ENCODE data around the gene NUDT3.
"Not testable (repeated sequence)": the region's sequence is repeated elsewhere in the genome, so short reads cannot be mapped to it uniquely, and the experiment has no call there.

The NUDT3 gene

DNA sequence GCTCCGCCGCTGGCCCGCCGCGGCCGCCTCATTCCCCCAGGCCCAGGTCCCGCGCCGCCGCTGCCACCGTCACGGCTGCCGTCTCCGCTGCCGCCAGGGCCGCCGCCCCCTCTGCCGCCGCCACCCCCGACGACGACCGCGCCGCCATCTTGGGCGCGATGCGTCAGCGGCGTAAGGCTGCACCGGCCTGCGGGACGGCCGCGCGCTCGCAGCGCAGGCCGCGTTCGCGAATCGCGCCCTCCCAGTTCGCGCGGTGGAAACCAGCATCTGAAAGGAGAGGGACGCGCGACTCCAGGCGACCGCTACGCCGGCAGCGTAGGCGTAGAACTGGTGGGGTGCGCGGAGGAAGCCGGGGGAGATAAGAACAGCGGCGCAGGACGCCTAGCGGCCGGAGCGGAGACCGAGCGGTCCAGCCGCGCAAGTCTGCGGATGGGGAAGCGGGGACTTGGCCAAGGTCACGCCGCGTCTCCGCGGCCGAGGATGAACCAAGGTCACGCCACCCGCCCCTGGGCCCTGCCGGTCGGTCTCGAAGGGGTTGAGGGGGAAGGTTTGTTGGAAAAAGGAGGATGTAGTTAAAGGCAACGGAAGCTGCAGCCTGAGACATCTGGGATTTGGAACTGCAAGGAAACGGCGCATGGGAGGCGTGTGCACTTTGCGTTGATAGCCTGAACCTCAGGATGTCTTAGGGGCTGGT lies at the start of gene NUDT3:
Gene NUDT3 (minus strand): TSS at position 173 of the 694 bp plus-strand sequence. CDS start 307 bp downstream, outside the sequence.
- DNase-seq (ENCODE audit: low spot score) = peak; percentile 86

DNA sequence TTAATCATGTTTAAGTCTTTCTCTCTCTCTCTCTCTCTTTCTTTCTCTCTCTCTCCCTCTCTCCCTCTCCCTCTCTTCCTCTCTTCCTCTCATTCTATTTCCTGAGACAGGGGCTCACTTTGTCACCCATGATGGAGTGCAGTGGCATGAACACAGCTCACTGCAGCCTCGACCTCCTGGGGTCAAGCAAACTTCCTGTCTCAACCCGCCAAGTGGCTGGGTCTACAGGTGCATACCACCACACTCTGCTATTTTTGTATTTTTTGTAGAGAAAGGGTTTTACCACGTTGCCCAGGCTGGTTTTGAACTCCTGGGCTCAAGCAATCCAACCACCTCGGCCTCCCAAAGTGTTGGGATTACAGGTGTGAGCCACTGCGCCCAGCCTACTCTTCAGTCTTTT lies 49.1 kb upstream of the NUDT3 start:
- DNase-seq (ENCODE audit: low spot score) = no peak

DNA sequence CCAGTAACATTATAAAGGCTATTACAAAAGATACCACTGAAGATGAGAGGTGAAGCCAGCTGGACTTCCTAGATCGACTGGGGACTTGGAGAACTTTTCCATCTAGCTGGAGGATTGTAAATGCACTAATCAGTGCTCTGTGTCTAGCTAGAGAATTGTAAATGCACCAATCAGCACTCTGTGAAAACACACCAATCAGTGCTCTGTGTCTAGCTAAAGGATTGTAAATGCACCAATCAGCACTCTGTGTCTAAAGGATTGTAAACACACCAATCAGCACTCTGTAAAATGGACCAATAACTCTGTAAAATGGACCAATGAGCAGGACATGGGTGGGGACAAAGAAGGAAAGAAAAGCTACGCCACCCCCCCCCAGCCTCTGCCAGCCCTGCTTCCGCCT lies 47.0 kb upstream of the NUDT3 start:
- DNase-seq (ENCODE audit: low spot score) = no peak

DNA sequence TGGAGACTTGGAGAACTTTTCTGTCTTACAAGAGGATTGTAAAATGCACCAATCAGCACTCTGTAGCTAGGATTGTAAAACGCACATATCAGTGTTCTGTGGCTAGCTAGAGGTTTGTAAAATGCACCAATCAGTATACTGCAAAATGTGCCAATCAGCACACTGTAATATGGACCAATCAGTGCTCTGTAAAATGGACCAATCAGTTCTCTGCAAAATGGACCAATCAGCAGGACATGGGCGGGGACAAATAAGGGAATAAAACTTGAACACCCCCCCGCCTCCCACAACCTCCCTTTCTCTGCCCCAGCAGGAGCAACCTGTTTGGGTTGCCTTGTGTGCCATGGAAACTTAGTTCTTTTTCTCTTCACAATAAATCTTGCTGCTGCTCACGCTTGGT lies 46.2 kb upstream of the NUDT3 start:
- no peak for DNase-seq (ENCODE audit: low spot score)

DNA sequence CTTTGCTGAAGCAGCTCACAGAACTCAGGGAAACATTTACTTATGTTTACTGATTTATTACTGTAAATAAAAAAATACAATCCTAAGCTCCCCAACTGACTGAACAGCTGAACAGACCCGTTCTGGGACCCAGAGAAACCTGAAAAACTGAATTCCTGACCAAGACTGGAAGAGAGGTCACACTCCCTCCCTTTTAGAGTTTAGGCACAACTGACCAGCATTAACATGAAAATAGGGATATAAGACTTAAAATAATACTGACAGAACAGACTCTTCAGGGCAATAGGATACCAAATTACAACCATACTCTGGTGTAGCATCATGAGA lies 45.1 kb upstream of the NUDT3 start:
- DNase-seq (ENCODE audit: low spot score) = no peak

DNA sequence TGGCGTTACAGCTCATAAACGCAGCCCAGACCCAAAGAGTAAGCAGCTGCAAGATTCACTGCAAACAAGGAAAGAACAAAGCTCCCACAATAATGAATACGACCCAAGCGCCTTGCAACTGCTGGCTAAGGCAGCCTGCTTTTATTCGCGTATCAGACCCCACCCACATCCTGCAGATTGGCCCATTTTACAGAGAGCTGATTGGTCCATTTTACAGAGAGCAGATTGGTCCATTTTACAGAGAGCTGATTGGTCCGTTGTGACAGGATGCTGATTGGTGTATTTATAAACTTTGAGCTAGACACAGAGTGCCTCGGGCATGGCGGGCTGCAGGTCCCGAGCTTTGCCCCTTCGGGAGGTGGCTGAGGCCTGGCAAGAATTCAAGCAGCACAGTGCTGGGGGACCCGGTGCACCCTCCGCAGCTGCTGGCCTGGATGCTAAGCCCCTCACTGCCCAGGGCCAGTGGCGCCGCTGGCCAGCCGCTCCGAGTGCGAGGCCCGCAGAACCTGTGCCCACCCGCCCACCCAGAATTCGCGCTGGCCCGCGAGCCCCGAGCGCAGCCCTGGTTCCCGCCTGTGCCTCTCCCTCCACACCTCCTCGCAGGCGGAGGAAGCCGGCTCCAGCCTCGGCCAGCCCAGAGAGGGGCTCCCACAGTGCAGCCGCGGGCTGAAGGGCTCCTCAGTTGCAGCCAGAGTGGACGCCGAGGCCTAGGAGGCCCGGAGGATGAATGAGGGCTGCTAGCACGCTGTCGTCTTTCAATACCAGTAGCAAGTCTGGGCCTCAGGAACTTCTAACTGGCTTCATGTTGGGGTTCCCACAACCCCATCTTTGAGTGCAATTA lies 44.6 kb upstream of the NUDT3 start:
- DNase-seq (ENCODE audit: low spot score) = no peak

DNA sequence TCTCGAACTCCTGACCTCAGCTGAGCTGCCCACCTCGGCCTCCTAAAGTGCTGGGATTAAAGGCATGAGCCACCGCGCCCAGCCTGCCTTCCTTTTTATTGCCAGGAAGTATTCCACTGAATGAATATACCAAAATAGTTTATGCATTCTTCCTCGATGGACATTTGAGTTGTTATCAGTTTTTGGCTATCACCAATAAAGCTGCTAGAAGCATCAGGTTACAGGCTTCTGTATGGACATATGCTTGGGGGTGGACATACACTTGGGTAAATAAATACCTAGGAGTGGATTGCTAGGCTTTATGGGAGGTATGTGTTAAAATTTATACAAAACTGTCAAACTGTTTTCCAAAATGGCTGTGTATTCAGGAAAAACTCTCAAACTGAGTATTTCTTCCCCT lies 43.4 kb upstream of the NUDT3 start:
- DNase-seq (ENCODE audit: low spot score) = no peak

DNA sequence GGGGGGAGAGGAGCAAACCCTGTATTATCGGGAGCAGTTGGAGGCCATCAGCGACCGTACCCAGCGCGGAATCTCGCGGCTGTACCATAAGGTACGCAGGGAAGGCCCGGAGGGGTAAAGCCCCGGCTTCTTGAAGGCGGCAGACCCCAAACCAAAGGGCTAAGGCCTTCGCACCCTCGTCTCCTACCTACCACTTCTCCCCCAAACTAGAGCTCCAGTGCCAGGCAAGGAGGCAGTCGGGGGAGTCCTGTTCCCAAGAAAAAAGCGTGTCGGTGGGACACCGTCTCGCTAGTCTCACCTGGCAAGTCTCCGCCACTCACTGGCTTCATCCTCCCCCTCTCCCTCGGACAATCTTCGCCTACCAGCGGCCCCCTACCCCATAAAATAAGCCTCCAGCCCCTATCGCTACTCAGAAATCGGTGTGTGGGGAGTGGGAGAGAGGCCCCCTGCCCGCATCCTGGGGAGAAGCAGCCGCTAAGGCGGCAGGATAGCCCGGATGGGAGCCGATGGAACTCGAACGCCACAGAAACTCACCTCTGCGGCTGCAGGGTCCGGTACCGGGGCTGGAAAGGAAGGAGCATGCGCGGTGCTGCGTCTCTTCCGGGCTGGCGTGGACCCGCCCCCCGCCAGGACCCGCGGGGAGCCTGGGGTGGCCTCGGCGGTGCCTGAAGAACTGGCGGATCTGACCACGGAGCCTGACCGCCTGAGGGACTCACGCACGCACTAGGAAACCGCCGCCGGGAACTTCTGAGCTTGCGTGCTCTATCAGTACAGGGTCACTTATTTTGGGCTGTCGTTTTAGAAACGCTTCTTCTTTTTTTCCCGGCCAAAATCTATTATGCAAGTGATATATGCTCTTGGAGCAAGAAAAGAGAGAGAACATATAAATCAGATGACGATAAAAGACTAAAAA lies 33.3 kb upstream of the NUDT3 start, which contains the start of gene RPS10:
Gene RPS10 (minus strand): TSS at position 572 of the 913 bp plus-strand sequence. CDS start 848 bp downstream, outside the sequence.
- DNase-seq (ENCODE audit: low spot score) = peak; percentile 86

DNA sequence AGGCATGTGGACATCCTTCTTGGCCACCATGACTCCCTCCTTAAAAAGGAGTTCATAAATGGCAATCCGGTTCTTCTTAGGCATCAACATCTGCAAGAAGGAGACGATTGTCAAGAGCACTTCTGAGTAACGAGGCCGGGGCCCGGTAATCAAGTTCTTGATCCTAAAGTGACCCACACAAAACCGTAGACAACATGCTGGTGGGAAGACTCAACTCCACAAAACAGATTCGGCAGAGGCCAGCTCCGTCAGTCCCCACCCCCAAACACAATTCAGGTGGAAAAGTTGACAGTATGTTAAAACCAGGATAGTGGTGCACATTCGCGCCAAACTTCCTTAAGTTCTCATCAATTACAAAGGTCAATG lies 32.6 kb upstream of the NUDT3 start:
- no peak for DNase-seq (ENCODE audit: low spot score)

DNA sequence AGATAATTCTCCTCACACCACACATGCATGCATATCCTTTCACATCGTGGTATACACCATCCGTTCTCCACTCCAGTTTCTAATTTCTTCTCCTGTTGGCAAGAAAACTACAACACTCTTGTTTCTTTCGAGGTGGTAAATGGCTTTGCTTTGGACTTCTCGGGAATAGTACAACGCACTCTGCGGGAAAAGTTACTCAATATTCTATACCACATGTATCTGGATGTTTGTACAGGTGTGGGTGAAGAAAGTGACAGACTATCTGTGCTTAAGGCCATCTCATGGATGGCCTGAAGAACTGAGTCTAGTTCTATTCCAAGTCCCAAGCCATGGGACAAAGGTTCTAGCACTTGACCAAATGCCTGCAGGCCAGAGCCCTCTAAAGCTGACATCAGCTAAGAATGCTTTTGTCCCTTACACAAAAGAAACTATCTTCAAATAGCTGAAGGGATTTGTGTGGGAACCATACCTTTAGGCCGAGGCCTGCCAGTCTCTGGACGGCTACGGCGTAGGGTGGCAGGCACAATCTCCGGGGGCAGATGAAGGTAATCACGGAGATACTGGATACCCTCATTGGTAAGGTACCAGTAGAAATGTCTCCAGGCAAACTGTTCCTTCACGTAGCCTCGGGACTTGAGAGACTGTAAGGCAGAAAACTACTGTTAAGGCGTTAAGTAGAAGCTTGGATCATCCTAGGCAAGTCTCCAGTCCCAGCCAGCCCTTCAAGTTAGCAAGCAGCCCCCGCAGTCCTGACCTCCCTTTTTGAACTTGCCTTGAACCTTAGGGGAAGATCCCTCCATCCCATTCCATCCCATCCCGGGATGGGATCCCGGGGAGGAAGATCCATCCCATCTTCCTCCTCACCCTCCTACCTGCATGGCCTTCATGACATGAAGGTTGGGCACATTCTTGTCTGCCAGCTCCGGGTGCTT lies 32.0 kb upstream of the NUDT3 start:
- no peak for DNase-seq (ENCODE audit: low spot score)

DNA sequence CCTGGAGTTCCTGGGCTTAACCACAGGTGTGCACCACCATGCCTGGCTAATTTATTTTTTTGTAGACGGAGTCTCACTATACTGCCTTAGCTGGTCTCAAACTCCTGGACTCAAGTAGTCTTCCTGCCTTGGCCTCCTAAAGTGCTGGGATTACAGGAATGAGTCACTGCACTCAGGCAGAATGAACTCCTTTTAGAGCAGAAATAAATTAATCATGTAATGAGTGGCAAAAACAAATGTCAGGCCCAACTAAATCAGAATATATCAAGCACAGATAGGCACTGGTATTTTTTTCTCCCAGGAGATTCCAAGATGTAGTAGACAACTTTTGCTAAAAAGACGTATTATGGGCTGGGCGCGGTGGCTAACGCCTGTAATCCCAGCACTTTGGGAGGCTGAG lies 30.8 kb upstream of the NUDT3 start:
- DNase-seq (ENCODE audit: low spot score) = no peak

DNA sequence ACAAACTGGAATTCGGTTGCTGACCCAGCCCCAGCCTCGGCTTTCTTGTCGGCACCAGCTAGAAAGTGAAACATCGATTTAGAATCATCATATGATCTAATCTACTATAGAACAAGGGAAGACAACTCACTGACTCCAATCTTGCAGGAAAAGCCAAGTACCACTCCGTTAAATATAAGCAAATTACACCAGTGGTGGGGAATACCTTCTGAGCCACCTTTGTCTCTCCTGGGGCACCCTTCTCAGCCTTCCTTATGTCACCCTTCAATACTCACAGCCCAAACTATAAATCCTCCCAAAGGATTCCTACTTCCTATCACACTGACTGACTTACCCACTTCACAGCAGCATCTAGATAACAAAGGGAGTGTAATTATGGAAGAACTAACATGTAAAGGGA lies 25.9 kb upstream of the NUDT3 start:
- DNase-seq (ENCODE audit: low spot score) = no peak

DNA sequence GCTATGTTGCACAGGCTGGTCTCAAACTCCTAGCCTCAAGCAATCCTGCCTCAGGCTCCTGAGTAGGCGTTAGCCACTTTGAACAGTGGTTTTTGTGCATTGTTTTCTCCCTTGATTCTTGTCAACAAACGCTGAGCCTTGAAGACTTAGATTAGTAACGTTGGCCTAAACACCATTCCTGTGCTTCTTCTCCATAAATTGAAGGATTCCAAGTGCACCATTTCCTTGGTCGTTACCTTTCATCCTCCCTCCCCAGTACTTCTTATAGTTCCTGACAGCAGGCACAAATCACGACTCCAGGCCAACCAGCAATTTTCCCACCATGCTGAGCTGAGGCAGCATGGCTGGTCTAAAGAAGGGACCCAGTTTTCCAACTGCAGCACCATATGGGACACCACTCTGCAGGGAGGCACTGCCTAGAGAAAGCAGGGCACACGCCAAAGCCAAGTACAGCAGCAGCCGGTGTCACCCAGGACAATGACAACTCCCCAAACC lies 24.5 kb upstream of the NUDT3 start:
- no peak for DNase-seq (ENCODE audit: low spot score)

DNA sequence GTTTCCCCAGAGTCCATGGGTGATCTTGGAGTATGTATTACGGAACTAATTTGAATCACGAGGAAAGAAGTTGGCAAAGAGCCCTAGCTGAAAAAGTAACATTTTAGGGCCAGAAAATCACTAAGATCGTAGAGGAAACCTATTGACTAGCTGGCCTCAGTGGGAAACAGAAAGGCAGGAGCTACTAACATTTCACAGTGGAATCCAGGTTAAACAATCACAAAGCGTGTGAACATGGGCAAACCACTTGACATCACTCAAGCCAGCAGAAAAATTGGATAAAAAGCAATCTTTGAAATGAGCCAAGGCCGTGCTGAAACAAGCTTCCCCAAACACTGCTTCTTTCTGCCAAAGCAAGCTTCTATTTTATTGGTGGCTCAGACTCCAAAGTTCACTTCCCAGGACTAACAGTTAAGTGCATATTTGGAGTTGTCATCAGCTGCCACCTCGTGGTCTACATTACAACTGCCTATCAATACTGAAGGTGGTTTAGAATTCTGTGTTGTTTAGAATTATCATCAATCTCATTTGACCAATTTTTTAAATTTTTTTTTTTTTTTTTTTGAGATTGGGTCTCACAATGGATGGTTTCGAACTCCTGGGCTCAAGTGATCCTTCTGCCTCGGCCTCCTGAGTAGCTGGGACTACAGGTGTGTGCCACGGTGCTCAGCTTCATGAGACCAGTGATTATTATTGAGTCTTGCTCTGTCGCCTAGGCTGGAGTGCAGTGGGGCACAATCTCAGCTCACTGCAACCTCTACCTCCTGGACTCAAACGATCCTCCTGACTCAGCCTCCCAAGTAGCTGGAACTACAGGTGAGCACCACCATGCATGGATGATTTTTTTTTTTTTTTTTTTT lies 22.8 kb upstream of the NUDT3 start:
- no peak for DNase-seq (ENCODE audit: low spot score)

DNA sequence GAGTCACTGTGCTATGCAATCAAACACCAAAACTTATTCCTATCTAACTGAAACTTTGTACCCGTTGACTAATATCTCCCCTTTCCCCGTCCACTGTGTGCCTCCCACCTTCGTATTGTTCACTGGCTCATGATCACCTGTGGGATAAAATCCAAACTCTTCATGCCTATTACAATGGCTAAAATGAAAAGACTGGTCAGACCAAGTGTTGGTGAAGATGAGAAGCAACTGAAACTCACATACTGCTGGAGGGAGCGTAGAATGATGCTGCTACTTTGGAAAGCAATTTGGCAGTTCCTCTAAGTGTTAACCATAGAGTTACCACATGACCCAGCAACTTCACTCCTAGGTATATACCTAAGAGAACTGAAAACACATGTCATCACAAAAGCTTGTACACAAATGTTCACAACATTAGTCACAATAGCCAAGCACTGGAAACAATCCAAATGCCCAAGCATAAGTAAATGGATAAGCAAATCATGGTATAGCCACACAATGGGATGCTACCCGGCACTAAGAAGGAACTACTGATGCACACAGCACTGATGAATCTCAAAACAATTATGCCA lies 20.3 kb upstream of the NUDT3 start:
- no peak for DNase-seq (ENCODE audit: low spot score)

DNA sequence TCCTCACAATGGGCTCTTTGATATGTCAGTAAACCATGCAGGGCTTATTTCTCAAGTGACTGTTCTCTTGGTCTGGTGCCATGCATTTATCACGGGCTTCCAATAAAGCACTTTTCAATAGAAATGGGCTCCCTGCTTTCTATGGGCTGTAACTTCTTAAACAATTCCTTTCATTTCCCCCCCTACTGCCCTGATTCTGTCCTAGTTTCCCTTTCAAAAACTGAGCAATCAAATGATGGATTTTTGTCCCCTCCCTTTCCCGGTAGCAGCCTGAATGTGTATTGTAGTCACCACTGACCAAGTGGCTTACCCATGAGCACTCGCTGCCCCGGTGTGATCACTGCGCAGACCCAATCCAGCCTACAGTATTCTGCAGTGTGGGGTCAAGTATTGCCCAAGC lies 19.5 kb upstream of the NUDT3 start:
- no peak for DNase-seq (ENCODE audit: low spot score)

DNA sequence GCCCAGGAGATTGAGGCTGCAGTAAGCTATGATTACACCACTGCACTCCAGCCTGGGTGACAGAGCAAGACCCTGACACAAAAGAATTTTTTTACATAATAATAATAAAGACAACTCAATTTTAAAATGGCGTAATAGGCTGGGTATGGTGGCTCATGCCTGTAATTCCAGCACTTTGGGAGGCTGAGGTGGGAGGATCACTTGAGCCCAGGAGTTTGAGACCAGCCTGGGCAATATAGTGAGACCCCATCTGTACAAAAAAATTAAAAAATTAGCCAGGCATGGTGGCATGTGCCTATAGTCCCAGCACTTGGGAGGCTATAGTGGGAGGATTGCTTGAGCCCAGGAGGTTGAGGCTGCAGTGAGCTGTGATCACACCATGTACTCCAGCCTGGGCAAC lies 15.4 kb upstream of the NUDT3 start:
- not testable (repeated sequence) for DNase-seq (ENCODE audit: low spot score)

DNA sequence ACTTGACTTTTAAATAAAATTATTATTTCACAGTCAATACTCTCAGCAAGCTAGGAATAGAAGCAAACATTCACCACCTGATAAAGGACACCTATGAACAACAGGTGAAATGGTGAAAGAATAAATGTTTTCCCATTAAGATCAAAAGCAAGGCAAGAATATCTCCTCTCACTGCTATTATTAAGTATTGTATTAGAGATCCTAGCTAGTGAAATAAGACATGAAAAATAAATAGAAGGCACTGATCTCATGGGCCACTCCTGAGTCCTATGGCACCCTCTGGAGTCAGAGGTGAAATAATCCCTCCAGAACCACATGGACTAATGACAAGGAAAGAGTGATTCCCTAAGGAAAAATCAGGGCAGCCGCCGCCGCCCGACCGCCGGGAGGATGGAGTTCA lies 4.0 kb upstream of the NUDT3 start:
- DNase-seq (ENCODE audit: low spot score) = no peak

DNA sequence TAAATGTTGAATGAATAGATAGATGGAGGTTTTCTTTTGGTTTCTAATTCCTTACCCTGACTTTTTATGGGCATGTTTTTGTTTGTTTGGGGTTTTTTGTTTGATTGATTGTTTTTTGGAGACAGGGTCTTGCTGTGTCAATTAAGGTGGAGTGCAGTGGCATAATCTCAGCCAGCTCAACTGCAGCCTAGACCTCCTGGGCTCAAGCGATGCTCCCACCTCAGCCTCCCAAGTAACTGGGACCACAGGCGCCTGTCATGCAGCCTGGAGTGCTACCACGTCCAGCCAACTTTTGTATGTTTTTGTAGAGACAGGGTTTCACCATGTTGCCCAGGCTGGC lies 1.5 kb upstream of the NUDT3 start:
- no peak for DNase-seq (ENCODE audit: low spot score)

All from HuH-7.5 (cell line).